CD4-positive, alpha-beta T cell (primary cell): ENCODE measurements around the gene TLR9. TPM values are rescaled to one million over a fixed set of nuclear protein-coding genes. Genes with fewer than 3 reads are reported as not detected.

Experiments used
- ATAC-seq: fragments of 200-7000 bp; cut with Tn5 transposase; one replicate; pipeline ENCODE4 v1.10.0; 2022; ENCODE audit warnings: mild to moderate bottlenecking; ENCODE audit not compliant: poor library complexity
- CTCF ChIA-PET: fragments of 350-600 bp; sonication (Branson Sonifier 250); formaldehyde crosslinking; loops from one replicate; lab custom pipeline; 2021; ENCODE audit warnings: antibody characterized with exemption, inconsistent platforms; lab: Charles Lee
- POLR2A ChIA-PET: fragments of 350-600 bp; sonication (Branson Sonifier 250); formaldehyde crosslinking; loops from one replicate; lab custom pipeline; 2021; ENCODE audit warnings: antibody characterized with exemption, inconsistent platforms; lab: Charles Lee
- DNase-seq, 14 experiments: peaks; one replicate each; pipeline ENCODE4 v3.0.0-alpha.2; 2013 to 2020; ENCODE audit warnings: mixed read lengths in 2 of 14
- H3K27ac ChIP-seq, 2 donors: one replicate each; pipeline versions ENCODE4 v1.5.1 to v1.7.0; 2013; ENCODE audit warnings: low read length in 2 of 2, low read depth in 1 of 2, mild to moderate bottlenecking in 1 of 2
- H3K27me3 ChIP-seq, 2 experiments: 1 replicate in 1 of 2; 2 replicates in 1 of 2; pipeline versions ENCODE4 v1.6.1 to v1.7.0; 2013; ENCODE audit warnings: low read length in 2 of 2, control low read depth in 1 of 2, mild to moderate bottlenecking in 1 of 2, moderate library complexity in 1 of 2; ENCODE audit not compliant: insufficient read depth in 2 of 2, control insufficient read depth in 1 of 2
- H3K36me3 ChIP-seq: one replicate; pipeline ENCODE4 v1.6.1; 2013; ENCODE audit warnings: low read length, control low read depth; ENCODE audit not compliant: insufficient read depth
- H3K4me1 ChIP-seq: one replicate; pipeline ENCODE4 v1.6.1; 2013; ENCODE audit warnings: low read length, control low read depth; ENCODE audit not compliant: insufficient read depth
- H3K4me3 ChIP-seq: one replicate; pipeline ENCODE4 v1.5.1; 2013; ENCODE audit warnings: mild to moderate bottlenecking, low read length, moderate library complexity
- H3K9me3 ChIP-seq, 2 experiments: 1 replicate in 1 of 2; 2 replicates in 1 of 2; pipeline versions ENCODE4 v1.6.1 to v1.7.0; 2013; ENCODE audit warnings: low read length in 2 of 2, mild to moderate bottlenecking in 2 of 2, control low read depth in 1 of 2, moderate library complexity in 1 of 2; ENCODE audit not compliant: control insufficient read depth in 1 of 2, insufficient read depth in 1 of 2
- H3K27ac Mint-ChIP-seq: one replicate; pipeline ENCODE4 v1.8.0; 2020; ENCODE audit warnings: mixed read lengths
- H3K27me3 Mint-ChIP-seq: one replicate; pipeline ENCODE4 v1.8.0; 2021; ENCODE audit warnings: mixed read lengths
- H3K36me3 Mint-ChIP-seq: one replicate; pipeline ENCODE4 v1.8.0; 2021; ENCODE audit warnings: low read depth, mixed read lengths
- H3K4me1 Mint-ChIP-seq: one replicate; pipeline ENCODE4 v1.8.0; 2021; ENCODE audit warnings: low read depth, mixed read lengths
- H3K4me3 Mint-ChIP-seq: one replicate; pipeline ENCODE4 v1.8.0; 2020; ENCODE audit warnings: mild to moderate bottlenecking, mixed read lengths
- H3K9me3 Mint-ChIP-seq: one replicate; pipeline ENCODE4 v1.8.0; 2020; ENCODE audit warnings: mixed read lengths
- CTCF ChIP-seq: fragments of 200-600 bp; IDR thresholded peaks from one replicate; pipeline ENCODE4 v1.8.0; 2022; ENCODE audit warnings: antibody characterized with exemption, mild to moderate bottlenecking
- intact Hi-C, 2 experiments: fragments of 100-400 bp; cut with DNase I in 1 of 2; cut with micrococcal nuclease in 1 of 2; formaldehyde crosslinking; loops; one replicate each; pipeline versions ENCODE4 v1.15.1 to v1.9.0; 2023 to 2025; cut with DNase I, micrococcal nuclease
- total RNA-seq, 174 experiments: library from RNA in 2 of 174; stranded (reverse) in 2 of 174; gene quantifications; one replicate each; pipeline ENCODE4 v1.2.3 and lab custom pipeline; 2021 to 2026

Gene TLR9
- total RNA-seq, 2 experiments from 2014 or later: 0.08 to 0.17 TPM

- peak overlapping the region; percentile 90 to 95 for H3K27ac ChIP-seq
- POLR2A ChIA-PET: interaction anchor here (0.7 to 19.7 kb wide), 9 partner anchors 5 to 40 kb away, joined by 4 to 538 read pairs (median 17); partner anchors contain the start of genes GLYCTK, PPM1M, TWF2 and WDR82
- peaks cover 55% of the 10 kb centered on the region for H3K36me3 ChIP-seq
- Mint-ChIP-seq H3K36me3 (peaks cover 59% of the 10 kb centered on the region), H3K27ac (peak overlapping the region; percentile 95), H3K27me3 (no peaks in the 10 kb centered on the region), H3K9me3 (no peaks in the 10 kb centered on the region), H3K4me3 (peak overlapping the region; percentile 52), H3K4me1 (peaks cover 87% of the 10 kb centered on the region)
- no peak for ATAC-seq
- intact Hi-C loops: no loop called here
- no peak overlapping the region for H3K4me3 ChIP-seq
- TF ChIP-seq CTCF: no peak
- no peaks in the 10 kb centered on the region for H3K27me3 ChIP-seq
- no peaks in the 10 kb centered on the region for H3K9me3 ChIP-seq
- CTCF ChIA-PET: interaction anchor here (0.8 to 1.8 kb wide), 4 partner anchors 9 to 31 kb away, joined by 3 to 7 read pairs (median 4); partner anchors contain the start of genes TWF2 and WDR82
- H3K4me1 ChIP-seq: peaks cover 95% of the 10 kb centered on the region
- no peak for DNase-seq
These were observed 22.7 kb upstream of the TLR9 start for GRCh38 chr3:52248165-52248541.

- intact Hi-C loops: no loop called here
- DNase-seq (no peak), ATAC-seq (no peak)
- Histone ChIP-seq H3K27me3 (no peaks in the 10 kb centered on the region), H3K27ac (peak overlapping the region; percentile 90 to 95), H3K4me1 (peaks cover 89% of the 10 kb centered on the region), H3K36me3 (peaks cover 55% of the 10 kb centered on the region), H3K4me3 (peak overlapping the region; percentile 91), H3K9me3 (no peaks in the 10 kb centered on the region)
- POLR2A ChIA-PET: interaction anchor here (0.7 to 19.7 kb wide), 8 partner anchors 5 to 40 kb away, joined by 4 to 538 read pairs (median 19); partner anchors contain the start of genes GLYCTK, PPM1M, TWF2 and WDR82
- TF ChIP-seq CTCF: no peak
- Mint-ChIP-seq H3K4me3 (peak overlapping the region; percentile 88), H3K27ac (peak overlapping the region; percentile 95), H3K9me3 (no peaks in the 10 kb centered on the region), H3K36me3 (peaks cover 55% of the 10 kb centered on the region), H3K4me1 (peaks cover 81% of the 10 kb centered on the region), H3K27me3 (no peaks in the 10 kb centered on the region)
- CTCF ChIA-PET: interaction anchor here (0.8 to 1.8 kb wide), 5 partner anchors 9 to 31 kb away, joined by 3 to 7 read pairs (median 5); partner anchors contain the start of genes TWF2 and WDR82
These were observed 22.1 kb upstream of the TLR9 start for GRCh38 chr3:52247409-52248164.

- Histone ChIP-seq H3K36me3 (peaks cover 49% of the 10 kb centered on the region), H3K27ac (peak overlapping the region; percentile 90 to 95), H3K9me3 (no peaks in the 10 kb centered on the region), H3K4me1 (peaks cover 82% of the 10 kb centered on the region), H3K27me3 (no peaks in the 10 kb centered on the region), H3K4me3 (peak overlapping the region; percentile 91)
- intact Hi-C loops: no loop called here
- Mint-ChIP-seq H3K27ac (peak overlapping the region; percentile 95), H3K36me3 (peaks cover 48% of the 10 kb centered on the region), H3K27me3 (no peaks in the 10 kb centered on the region), H3K9me3 (no peaks in the 10 kb centered on the region), H3K4me1 (peaks cover 79% of the 10 kb centered on the region), H3K4me3 (peak overlapping the region; percentile 88)
- ChIA-PET POLR2A (interaction anchor here (1.2 to 19.7 kb wide), 9 partner anchors 5 to 862 kb away, joined by 3 to 538 read pairs (median 17); partner anchors contain the start of genes GLYCTK, MANF, PPM1M and TWF2), CTCF (interaction anchor here (1.2 to 1.8 kb wide), 4 partner anchors 14 to 92 kb away, joined by 4 to 5 read pairs (median 5); partner anchors contain the start of gene WDR82)
- ATAC-seq (no peak), DNase-seq (peak in 2 of 14 experiments; percentile 57 to 62)
- no peak for TF ChIP-seq CTCF
These were observed 21.4 kb upstream of the TLR9 start for GRCh38 chr3:52246728-52247408.
